Keratinocyte (primary cell): Measurements from ENCODE around the gene ACBD6.

ENCODE experiments used
- EZH2 ChIP-seq: IDR thresholded peaks from one replicate; pipeline ENCODE4 v1.6.1; 2012; ENCODE audit warnings: inconsistent platforms, mild to moderate bottlenecking, low read length, moderate library complexity
- TF ChIP-seq, protein P1 (sequence below), 3 experiments: IDR thresholded peaks in 1 of 3; conservative IDR thresholded peaks in 1 of 3; optimal IDR thresholded peaks in 1 of 3; 2 replicates in 2 of 3; 3 replicates in 1 of 3; pipeline versions ENCODE3 to v1.5.1; 2011; ENCODE audit warnings: low read length in 3 of 3, mild to moderate bottlenecking in 3 of 3, moderate library complexity in 2 of 3, control low read depth in 1 of 3, inconsistent platforms in 1 of 3; ENCODE audit not compliant: insufficient read depth in 2 of 3; ENCODE audit errors: extremely low read depth in 1 of 3

DNA sequence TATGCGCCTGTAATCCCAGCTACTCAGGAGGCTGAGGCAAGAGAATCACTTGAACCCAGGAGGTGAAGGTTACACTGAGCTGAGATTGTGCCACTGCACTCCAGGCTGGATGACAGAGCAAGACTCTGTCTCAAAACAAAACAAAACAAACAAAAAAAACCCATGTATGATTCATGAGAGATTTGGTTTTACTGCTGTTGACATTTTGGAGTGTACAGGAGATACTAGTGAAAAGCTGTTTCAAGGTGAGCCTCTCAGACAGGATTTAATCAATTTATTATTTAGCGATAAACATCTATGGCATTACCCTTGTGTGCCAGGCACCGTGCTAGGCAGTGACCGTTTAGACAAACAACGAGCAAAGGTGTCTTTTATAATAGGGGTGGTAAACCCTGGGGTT lies 255.8 kb downstream of the ACBD6 start:
- TF ChIP-seq, protein P1, sequence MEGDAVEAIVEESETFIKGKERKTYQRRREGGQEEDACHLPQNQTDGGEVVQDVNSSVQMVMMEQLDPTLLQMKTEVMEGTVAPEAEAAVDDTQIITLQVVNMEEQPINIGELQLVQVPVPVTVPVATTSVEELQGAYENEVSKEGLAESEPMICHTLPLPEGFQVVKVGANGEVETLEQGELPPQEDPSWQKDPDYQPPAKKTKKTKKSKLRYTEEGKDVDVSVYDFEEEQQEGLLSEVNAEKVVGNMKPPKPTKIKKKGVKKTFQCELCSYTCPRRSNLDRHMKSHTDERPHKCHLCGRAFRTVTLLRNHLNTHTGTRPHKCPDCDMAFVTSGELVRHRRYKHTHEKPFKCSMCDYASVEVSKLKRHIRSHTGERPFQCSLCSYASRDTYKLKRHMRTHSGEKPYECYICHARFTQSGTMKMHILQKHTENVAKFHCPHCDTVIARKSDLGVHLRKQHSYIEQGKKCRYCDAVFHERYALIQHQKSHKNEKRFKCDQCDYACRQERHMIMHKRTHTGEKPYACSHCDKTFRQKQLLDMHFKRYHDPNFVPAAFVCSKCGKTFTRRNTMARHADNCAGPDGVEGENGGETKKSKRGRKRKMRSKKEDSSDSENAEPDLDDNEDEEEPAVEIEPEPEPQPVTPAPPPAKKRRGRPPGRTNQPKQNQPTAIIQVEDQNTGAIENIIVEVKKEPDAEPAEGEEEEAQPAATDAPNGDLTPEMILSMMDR (optimal IDR thresholded peaks at IDR 0.05 in 1 of 3, IDR thresholded peaks at IDR 0.05 in 1 of 3, conservative IDR thresholded peaks at IDR 0.05 in 1 of 3; ENCODE audit: extremely low read depth in 1 of 3, insufficient read depth in 2 of 3, low read length in 3 of 3): no peak
- TF ChIP-seq EZH2: no peak
